ENCODE results near the gene TMEM150B. TPM values are rescaled to one million over a fixed set of nuclear protein-coding genes. Genes with fewer than 3 reads are reported as not detected.

Gene TMEM150B
- not detected in 2 replicates for total RNA-seq
- not detected in 2 replicates for polyA plus RNA-seq
- polyA plus RNA-seq (2011; cell fraction: cytosol; rRNA removed) = not detected in 2 replicates
- polyA plus RNA-seq (2011; cell fraction: nucleus; rRNA removed) = not detected in 2 replicates
- polyA plus RNA-seq (2012) = not detected in 2 replicates
- polyA minus RNA-seq = not detected in 2 replicates
- not detected for polyA minus RNA-seq (2011; cell fraction: cytosol; rRNA and poly(A)+ RNA removed)
- polyA minus RNA-seq (2011; cell fraction: nucleus; rRNA and poly(A)+ RNA removed) = not detected in 2 replicates
- not detected for Bru-seq, nascent RNA
- not detected for BruChase-seq, experiment 1, labeled RNA remaining after a 6-hour chase
- not detected for BruChase-seq, experiment 2, labeled RNA remaining after a 2-hour chase
- long read RNA-seq = 0 reads

- Histone ChIP-seq H3K27ac (ENCODE audit: insufficient read depth, low read depth, low read length) (no peak within 1 kb of the TSS), H3K9me1 (replicated peaks; ENCODE audit: control insufficient read depth, extremely low read depth, insufficient read depth, low read length) (no peaks in the 10 kb centered on the region), H2AFZ (ENCODE audit: low read depth, low read length) (no peak within 1 kb of the TSS), H3K4me2 (ENCODE audit: insufficient read depth, low read length) (no peak within 1 kb of the TSS), H4K20me1 (replicated peaks; ENCODE audit: control insufficient read depth, extremely low read depth, insufficient read depth, low read length) (no peaks in the 10 kb centered on the region), H3K36me3 (ENCODE audit: control insufficient read depth in 2 of 2, extremely low read depth in 1 of 2, insufficient read depth in 2 of 2, low read length in 2 of 2) (no peaks in the 10 kb centered on the region), H3K79me2 (ENCODE audit: control insufficient read depth, insufficient read depth, low read length) (no peaks in the 10 kb centered on the region), H3K4me3 (replicated peaks in 1 of 3; ENCODE audit: insufficient read depth in 1 of 3, low read depth in 1 of 3, low read length in 3 of 3) (no peak within 1 kb of the TSS), H3K9ac (replicated peaks; ENCODE audit: extremely low read depth, insufficient read depth, low read length) (no peak within 1 kb of the TSS), H3K4me1 (ENCODE audit: control insufficient read depth, extremely low read depth, insufficient read depth, low read length) (no peaks in the 10 kb centered on the region), H3K27me3 (ENCODE audit: control insufficient read depth in 2 of 2, insufficient read depth in 2 of 2, low read length in 2 of 2) (peaks cover 0 to 2% of the 10 kb centered on the region in 2 experiments), H3K9me3 (replicated peaks; ENCODE audit: control insufficient read depth, insufficient read depth, low read length) (no peaks in the 10 kb centered on the region)
- ChIA-PET CTCF (interaction anchor here (1.5 kb wide), 1 partner anchor 33 kb away, joined by 3 read pairs; no protein-coding TSS in a partner anchor), POLR2A (no interaction called here)
- TF ChIP-seq MYC (IDR thresholded peaks at IDR 0.05; ENCODE audit: low read depth, low read length) = no peak
- no peak for TF ChIP-seq CTCF (IDR thresholded peaks at IDR 0.05; ENCODE audit: extremely low read depth in 1 of 2, insufficient read depth in 1 of 2, low read depth in 1 of 2, low read length in 2 of 2)
- no peak for TF ChIP-seq JUN (IDR thresholded peaks at IDR 0.05; ENCODE audit: borderline replicate concordance, insufficient read depth, insufficient read length, low read depth)
- TF ChIP-seq FOS (IDR thresholded peaks at IDR 0.05; ENCODE audit: borderline replicate concordance, insufficient read depth, low read length) = no peak
- no peak for TF ChIP-seq POLR2AphosphoS5 (IDR thresholded peaks at IDR 0.05; ENCODE audit: insufficient read depth, low read depth, low read length)
- TF ChIP-seq EZH2 (IDR thresholded peaks at IDR 0.05; ENCODE audit: borderline replicate concordance, low read depth, low read length, severe bottlenecking) = no peak
- TF ChIP-seq MAX (IDR thresholded peaks at IDR 0.05; ENCODE audit: insufficient read depth, insufficient read length) = no peak
- TF ChIP-seq POLR2A (IDR thresholded peaks at IDR 0.05; ENCODE audit: low read depth, low read length) = no peak
- TF ChIP-seq GATA2 (IDR thresholded peaks at IDR 0.05; ENCODE audit: insufficient read depth, insufficient read length, low read depth, low read length) = no peak
- DNase-seq (ENCODE audit: low read depth, low spot score) (no peak), FAIRE-seq (no peak)
- dilution Hi-C loops (cut with MboI; ENCODE audit: extremely low pct_ligation_motif_present, low sequenced_read_pairs) (no loop called here), intact Hi-C loops (cut with micrococcal nuclease) (no loop called here)
- no TSS peak for BruUV-seq (replicated peaks)
Measured at GRCh38 chr19:55325172-55325571, at the start of gene TMEM150B. TMEM150B (minus strand) TSS chr19:55325341; CDS start chr19:55321036, 4,305 bp downstream.
